Measurements from ENCODE around the gene CCDC24. TPM values are rescaled to one million over a fixed set of nuclear protein-coding genes. Genes with fewer than 3 reads are reported as not detected.

Gene CCDC24
- total RNA-seq, 1 experiment from 2014 or later: 11.8 TPM

- H2BK12ac ChIP-seq (ENCODE audit: insufficient read length, low read depth, low read length): no peak overlapping the region
- no peak overlapping the region for H3K56ac ChIP-seq (ENCODE audit: insufficient read length, low read depth, low read length)
- no peaks in the 10 kb centered on the region for H4K20me1 ChIP-seq (ENCODE audit: control insufficient read depth, insufficient read depth, insufficient read length)
- no peak overlapping the region for H2BK20ac ChIP-seq (ENCODE audit: low read depth, low read length, poor library complexity, severe bottlenecking)
- no peaks in the 10 kb centered on the region for H3K27me3 Mint-ChIP-seq (ENCODE audit: low read depth)
- H3K27me3 ChIP-seq (ENCODE audit: insufficient read depth, low read length): no peaks in the 10 kb centered on the region
- no peak overlapping the region for H3K14ac ChIP-seq (ENCODE audit: insufficient read depth, low read length)
- peaks cover 23% of the 10 kb centered on the region for H3K23me2 ChIP-seq (ENCODE audit: insufficient read length, low read depth, low read length, poor library complexity, severe bottlenecking)
- no peak overlapping the region for H2BK15ac ChIP-seq (ENCODE audit: low read depth, low read length)
- no peak overlapping the region for H4K8ac ChIP-seq (replicated peaks; ENCODE audit: insufficient read length, low read depth, low read length)
- no peak overlapping the region for H3T11ph ChIP-seq (ENCODE audit: low read length)
- H3K4me1 ChIP-seq (ENCODE audit: insufficient read depth, low read length): peaks cover 8% of the 10 kb centered on the region; the same call in 1 of the 2 replicates
- peaks cover 36 to 41% of the 10 kb centered on the region in 2 experiments for H3K4me1 Mint-ChIP-seq
- DNase-seq: no peak
- no peak overlapping the region for H2BK5ac ChIP-seq (ENCODE audit: insufficient read length, low read length)
- H3K4ac ChIP-seq (ENCODE audit: low read depth, low read length): no peak overlapping the region
- no peak for TF ChIP-seq CTCF (conservative IDR thresholded peaks at IDR 0.05)
- no peak overlapping the region for H3K18ac ChIP-seq (ENCODE audit: insufficient read length, low read depth, low read length)
- no peak overlapping the region for H2BK120ac ChIP-seq (ENCODE audit: low read depth, low read length, poor library complexity, severe bottlenecking)
- peaks cover 18 to 44% (median 44%) of the 10 kb centered on the region in 3 experiments; a peak in 6 of 7 replicates for H3K36me3 Mint-ChIP-seq (ENCODE audit: insufficient read depth in 1 of 3, low read depth in 3 of 3)
- no peak overlapping the region for H2AFZ ChIP-seq (ENCODE audit: low read length)
- H3K79me2 ChIP-seq (ENCODE audit: insufficient read depth, low read length): peaks cover 3% of the 10 kb centered on the region; the same call in 1 of the 2 replicates
- no peak overlapping the region for H3K27ac ChIP-seq (ENCODE audit: insufficient read length, low read depth, low read length)
- no peak overlapping the region for H3K9ac ChIP-seq (ENCODE audit: extremely low read depth, insufficient read length, low read length)
- no peak overlapping the region for H4K5ac ChIP-seq (ENCODE audit: insufficient read length, low read depth, low read length)
- peak overlapping the region in 2 of 3 experiments; percentile 94 to 96; a peak in 1 of 7 replicates for H3K27ac Mint-ChIP-seq
- WGBS (ENCODE audit: extremely low coverage, insufficient read length, low lambda C conversion rate): no CpG with 5 or more reads among the region's 5 CpGs
- H3K79me1 ChIP-seq (ENCODE audit: insufficient read depth, low read depth, low read length, poor library complexity, severe bottlenecking): peaks cover 6% of the 10 kb centered on the region
- H3K4me2 ChIP-seq (ENCODE audit: insufficient read depth, insufficient read length, low read length): peak overlapping the region; percentile 62
- peak overlapping the region; percentile 89 to 95 for H3K4me3 Mint-ChIP-seq
- H2AK5ac ChIP-seq (ENCODE audit: insufficient read length, low read length): no peak overlapping the region
- H4K91ac ChIP-seq (ENCODE audit: insufficient read length, low read depth, low read length): no peak overlapping the region
- no peaks in the 10 kb centered on the region for H3K9me3 ChIP-seq (ENCODE audit: control insufficient read depth, low read depth, low read length)
- no peak overlapping the region for H3K23ac ChIP-seq (ENCODE audit: insufficient read length, low read depth, low read length)
- H3K9me3 Mint-ChIP-seq: no peaks in the 10 kb centered on the region; a peak in 1 of 5 replicates
Measured at GRCh38 chr1:43978264-43978550, 13.2 kb upstream of the CCDC24 start.

All from H9 (cell line).